Endothelial cell of umbilical vein (primary cell): ENCODE measurements around the gene PXMP4.

ENCODE experiments used
- EZH2 ChIP-seq: IDR thresholded peaks from 2 replicates; pipeline ENCODE4 v1.6.1; 2012; ENCODE audit warnings: borderline replicate concordance, low read depth, mild to moderate bottlenecking, moderate library complexity, low read length, inconsistent platforms; ENCODE audit not compliant: severe bottlenecking
- FOS ChIP-seq: IDR thresholded peaks from 2 replicates; pipeline ENCODE4 v1.6.1; 2011; ENCODE audit warnings: mild to moderate bottlenecking, low read length, moderate library complexity, borderline replicate concordance; ENCODE audit not compliant: insufficient read depth
- GATA2 ChIP-seq: IDR thresholded peaks from 2 replicates; pipeline ENCODE4 v1.7.0; 2011; ENCODE audit warnings: low read depth, mild to moderate bottlenecking, moderate library complexity, mixed read lengths, low read length; ENCODE audit not compliant: insufficient read length, insufficient read depth
- JUN ChIP-seq: IDR thresholded peaks from 2 replicates; pipeline ENCODE4 v1.6.1; 2011; ENCODE audit warnings: borderline replicate concordance, low read depth; ENCODE audit not compliant: insufficient read length, insufficient read depth
- MAX ChIP-seq: IDR thresholded peaks from 2 replicates; pipeline ENCODE4 v1.6.1; 2011; ENCODE audit not compliant: insufficient read depth, insufficient read length
- MYC ChIP-seq: IDR thresholded peaks from one replicate; pipeline ENCODE4 v1.6.1; 2011; ENCODE audit warnings: mild to moderate bottlenecking, low read depth, low read length
- POLR2A ChIP-seq: IDR thresholded peaks from 2 replicates; pipeline ENCODE4 v1.6.1; 2012; ENCODE audit warnings: low read depth, mild to moderate bottlenecking, control low read depth, low read length
- POLR2AphosphoS5 ChIP-seq: IDR thresholded peaks from 2 replicates; pipeline ENCODE4 v1.6.1; 2012; ENCODE audit warnings: low read depth, mild to moderate bottlenecking, control low read depth, low read length, moderate library complexity; ENCODE audit not compliant: insufficient read depth
- TF ChIP-seq, protein P1 (sequence below), 2 donors: IDR thresholded peaks; 1 replicate in 1 of 2; 2 replicates in 1 of 2; pipeline ENCODE4 v1.5.1; 2011; ENCODE audit warnings: low read length in 2 of 2, mild to moderate bottlenecking in 2 of 2, moderate library complexity in 2 of 2, control low read depth in 1 of 2, inconsistent platforms in 1 of 2, low read depth in 1 of 2; ENCODE audit not compliant: insufficient read depth in 1 of 2; ENCODE audit errors: extremely low read depth in 1 of 2

DNA sequence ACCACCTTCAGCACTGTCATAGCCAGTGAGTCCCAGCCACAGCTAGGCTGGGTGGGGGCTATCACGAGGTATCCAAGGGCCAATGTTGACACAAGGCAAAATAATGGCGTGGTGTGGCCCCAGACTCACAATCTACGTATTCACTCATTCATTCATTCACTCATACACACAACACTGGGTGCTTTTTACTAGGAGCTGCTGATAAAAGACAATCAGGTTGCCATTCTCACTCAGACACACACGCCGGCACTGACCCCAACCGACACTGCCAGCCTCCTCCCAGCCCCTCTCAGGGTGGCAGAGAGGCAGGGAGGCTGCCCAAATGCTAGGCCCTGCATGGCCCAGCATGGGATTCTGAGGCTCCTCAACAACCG, 59.4 kb downstream of the PXMP4 start:
- TF ChIP-seq, protein P1, sequence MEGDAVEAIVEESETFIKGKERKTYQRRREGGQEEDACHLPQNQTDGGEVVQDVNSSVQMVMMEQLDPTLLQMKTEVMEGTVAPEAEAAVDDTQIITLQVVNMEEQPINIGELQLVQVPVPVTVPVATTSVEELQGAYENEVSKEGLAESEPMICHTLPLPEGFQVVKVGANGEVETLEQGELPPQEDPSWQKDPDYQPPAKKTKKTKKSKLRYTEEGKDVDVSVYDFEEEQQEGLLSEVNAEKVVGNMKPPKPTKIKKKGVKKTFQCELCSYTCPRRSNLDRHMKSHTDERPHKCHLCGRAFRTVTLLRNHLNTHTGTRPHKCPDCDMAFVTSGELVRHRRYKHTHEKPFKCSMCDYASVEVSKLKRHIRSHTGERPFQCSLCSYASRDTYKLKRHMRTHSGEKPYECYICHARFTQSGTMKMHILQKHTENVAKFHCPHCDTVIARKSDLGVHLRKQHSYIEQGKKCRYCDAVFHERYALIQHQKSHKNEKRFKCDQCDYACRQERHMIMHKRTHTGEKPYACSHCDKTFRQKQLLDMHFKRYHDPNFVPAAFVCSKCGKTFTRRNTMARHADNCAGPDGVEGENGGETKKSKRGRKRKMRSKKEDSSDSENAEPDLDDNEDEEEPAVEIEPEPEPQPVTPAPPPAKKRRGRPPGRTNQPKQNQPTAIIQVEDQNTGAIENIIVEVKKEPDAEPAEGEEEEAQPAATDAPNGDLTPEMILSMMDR (IDR thresholded peaks at IDR 0.05; ENCODE audit: extremely low read depth in 1 of 2, insufficient read depth in 1 of 2, low read depth in 1 of 2, low read length in 2 of 2): no peak
- TF ChIP-seq EZH2 (no peak), MAX (no peak), POLR2A (no peak), MYC (no peak), POLR2AphosphoS5 (no peak), JUN (no peak), FOS (no peak), GATA2 (no peak)
